Measurements from ENCODE around the gene PPP1R7.

The PPP1R7 gene

DNA sequence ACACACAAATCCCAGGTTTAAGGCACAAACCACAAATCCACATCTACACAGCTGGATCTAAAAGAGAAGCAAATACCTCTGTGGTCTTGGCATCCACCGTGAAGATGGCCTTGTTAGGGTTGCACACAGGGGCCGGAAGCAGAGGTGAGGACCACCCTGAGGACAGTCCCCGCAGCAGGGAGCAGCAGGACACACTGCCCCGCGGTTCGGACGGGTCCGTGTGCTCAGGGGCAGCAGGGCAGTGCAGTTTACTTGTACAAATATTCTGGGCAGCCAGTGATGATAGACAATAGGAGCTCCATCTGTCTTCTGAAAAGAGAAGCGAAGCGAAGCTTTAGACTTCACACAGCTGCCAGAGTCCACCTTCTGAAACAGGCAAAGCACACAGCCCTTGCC lies 9.8 kb upstream of the PPP1R7 start:
- DNase-seq (ENCODE audit: low spot score) = no peak

DNA sequence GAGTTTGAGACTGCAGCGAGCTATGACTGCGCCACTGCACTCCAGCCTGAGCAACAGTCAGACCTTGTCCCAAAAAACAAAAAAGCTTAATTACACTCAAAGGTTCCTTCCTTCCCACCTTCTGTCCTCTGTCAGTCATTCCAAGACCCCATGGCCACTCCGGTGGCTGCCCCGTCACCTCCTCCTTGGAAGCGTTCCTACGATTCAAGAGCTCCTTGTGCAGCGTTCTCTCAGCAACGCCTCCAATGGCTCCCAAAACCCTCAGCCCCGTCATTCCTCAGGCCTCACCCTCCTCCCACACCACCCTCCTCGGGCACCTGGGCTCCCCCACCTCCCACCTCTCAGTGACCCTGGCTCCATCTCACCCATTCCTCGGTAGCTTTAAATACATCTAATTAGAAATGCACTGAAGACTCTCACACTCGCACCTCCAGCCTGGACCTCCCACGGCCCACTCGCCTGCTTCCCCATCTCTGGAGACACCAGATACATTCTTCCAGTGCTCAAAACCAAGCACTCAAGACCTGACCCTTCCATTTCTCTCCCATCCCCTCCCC lies 9.0 kb upstream of the PPP1R7 start:
- DNase-seq (ENCODE audit: low spot score) = no peak

- DNase-seq (ENCODE audit: low spot score) = no peak
Observed at GRCh38 chr2:241142063-241142462, 8.2 kb upstream of the PPP1R7 start.

GRCh38 chr2:241142593-241142992 lies 7.7 kb upstream of the PPP1R7 start:
- no peak for DNase-seq (ENCODE audit: low spot score)

- no peak for DNase-seq (ENCODE audit: low spot score)
Observed at GRCh38 chr2:241146286-241146685, 4.0 kb upstream of the PPP1R7 start.

DNA sequence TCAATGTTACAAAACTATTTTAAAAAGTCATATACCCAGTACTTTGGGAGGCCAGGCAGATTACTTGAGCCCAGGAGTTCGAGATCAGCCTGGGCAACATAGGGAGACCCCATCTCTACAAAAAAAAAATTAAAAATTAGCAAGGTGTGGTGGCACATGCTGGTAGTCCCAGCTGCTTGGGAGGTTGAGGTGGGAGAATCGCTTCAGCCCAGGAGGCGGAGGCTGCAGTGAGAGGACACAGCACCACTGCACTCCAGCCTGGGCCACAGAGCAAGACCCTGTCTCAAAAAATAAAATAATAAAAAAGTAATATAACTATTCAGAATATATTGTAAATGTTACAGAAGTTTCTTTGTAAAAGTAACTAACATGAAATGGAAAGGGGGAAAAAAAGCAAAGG lies 2.9 kb upstream of the PPP1R7 start:
- DNase-seq (ENCODE audit: low spot score) = no peak

GRCh38 chr2:241148239-241148638 lies 2.0 kb upstream of the PPP1R7 start:
- peak; percentile 6 for DNase-seq (ENCODE audit: low spot score)

GRCh38 chr2:241148891-241149674 lies 1.2 kb upstream of the PPP1R7 start, which contains the start of gene PASK:
Gene PASK, minus strand, starts transcription at chr2:241149472. Its CDS starts 6,440 bp downstream, at chr2:241143032.
- DNase-seq (ENCODE audit: low spot score) = peak; percentile 92

DNA sequence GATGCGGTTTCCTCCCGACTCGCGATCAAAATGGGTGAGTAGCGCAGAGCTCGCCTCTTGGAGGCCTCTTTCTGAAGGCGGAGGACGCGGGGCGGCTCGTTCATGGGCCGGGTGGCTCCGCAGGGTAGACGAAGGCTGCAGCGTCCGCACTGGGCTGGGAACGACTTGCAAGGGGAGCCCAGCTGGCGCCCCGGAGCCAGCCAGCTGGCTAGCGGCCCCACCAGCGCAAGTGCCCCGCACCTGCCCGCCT lies 667 bp upstream of the PPP1R7 start:
- DNase-seq (ENCODE audit: low spot score) = no peak

DNA sequence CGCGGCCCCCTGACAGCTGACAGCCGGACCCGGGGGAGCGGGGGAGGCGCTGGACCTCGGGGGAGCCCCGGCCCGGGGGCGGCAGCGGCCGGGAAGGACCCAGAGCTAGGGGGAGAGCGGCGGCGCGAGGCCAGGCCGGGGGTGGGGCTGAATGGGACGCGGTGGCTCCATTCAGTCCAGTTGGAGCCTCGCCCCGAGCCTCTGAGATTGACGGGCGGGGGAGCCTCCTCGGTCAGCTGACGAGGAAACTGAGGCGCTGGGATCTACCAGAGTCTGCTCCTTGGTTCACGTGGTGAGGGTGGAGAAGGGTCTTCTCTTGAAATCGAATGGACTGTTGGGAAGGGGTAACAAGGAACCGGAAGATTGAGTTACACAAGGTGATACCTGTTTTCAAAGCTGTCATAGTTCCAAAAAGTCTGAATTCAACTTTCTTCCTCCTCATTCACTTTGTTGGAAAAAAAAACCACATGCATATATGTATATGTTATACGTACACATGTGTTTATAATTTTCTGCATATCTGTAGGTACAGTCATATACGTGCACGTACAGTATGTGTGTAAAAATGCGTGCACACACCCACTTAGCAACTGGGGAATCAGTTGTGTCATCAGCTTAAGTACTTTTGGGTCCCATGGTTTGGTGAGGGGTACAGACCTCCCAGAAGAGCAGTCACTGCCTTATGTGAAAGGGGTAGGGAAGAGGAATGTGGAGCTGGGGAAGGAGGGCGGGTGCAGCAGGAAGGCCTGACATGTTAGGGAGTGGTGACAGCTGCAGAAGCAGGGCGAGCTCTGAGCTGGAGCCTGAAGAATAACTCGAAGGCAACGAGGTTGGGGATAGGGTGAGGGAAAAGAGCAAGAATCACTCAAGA lies 628 bp downstream of the PPP1R7 start:
- no peak for DNase-seq (ENCODE audit: low spot score)

DNA sequence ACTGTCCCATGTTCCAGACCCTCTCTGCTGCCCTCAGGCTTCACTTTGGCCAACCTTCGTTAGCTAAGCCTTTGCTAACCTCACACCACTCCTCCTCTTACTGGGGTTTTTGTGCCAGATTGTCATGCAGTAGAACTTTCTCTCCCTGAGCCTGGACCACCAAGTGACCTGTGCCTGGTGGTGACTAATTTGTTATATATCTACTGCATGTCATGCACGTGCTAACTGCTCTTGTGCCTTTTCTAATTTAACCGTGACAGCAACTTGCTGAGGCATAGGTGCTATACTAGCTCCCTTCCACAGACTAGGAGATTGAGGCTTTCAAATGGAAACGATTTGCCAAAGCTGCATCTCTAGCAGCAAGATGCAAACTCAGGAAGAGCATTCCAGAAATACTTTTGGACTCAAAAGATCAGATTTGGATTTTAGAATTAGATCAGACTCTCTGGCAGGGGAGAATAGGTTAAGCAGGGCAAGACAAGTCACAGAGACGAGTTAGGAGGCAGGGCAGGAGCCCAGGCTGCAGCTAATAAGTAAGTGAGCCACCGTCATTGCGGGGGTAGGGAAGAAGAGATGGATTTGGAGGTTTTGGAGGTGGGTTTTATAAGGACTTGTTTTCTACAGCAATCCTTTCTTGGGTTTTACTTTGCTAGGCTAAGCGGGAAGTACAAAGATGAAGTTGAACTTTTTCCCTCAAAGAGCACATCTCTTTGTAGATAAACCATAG lies 1.8 kb downstream of the PPP1R7 start:
- no peak for DNase-seq (ENCODE audit: low spot score)

GRCh38 chr2:241153616-241154015 lies 3.3 kb downstream of the PPP1R7 start:
- no peak for DNase-seq (ENCODE audit: low spot score)

GRCh38 chr2:241154915-241155314 lies 4.6 kb downstream of the PPP1R7 start:
- DNase-seq (ENCODE audit: low spot score) = no peak

DNA sequence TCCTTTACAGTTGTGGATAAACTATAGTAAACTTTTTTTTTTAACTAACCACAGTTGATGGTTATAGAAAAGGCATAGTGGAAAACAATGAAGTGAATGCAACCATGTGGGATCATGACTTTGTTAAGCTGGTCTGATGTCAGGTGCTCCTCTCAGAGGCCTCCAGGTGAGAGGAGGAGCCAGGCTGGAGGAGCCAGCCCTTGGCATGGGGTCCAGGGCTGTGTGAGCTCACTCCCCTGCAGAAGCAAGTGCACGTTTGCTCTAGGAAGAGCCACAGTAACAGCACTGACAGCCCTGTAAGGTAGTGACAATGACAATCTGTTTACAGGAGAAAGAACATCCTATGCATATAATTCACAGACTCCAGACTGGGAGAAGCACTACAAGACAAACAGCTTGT lies 5.7 kb downstream of the PPP1R7 start:
- no peak for DNase-seq (ENCODE audit: low spot score)

- no peak for DNase-seq (ENCODE audit: low spot score)
Observed at GRCh38 chr2:241156971-241157441, 6.7 kb downstream of the PPP1R7 start.

GRCh38 chr2:241157841-241158545 lies 7.7 kb downstream of the PPP1R7 start:
- no peak for DNase-seq (ENCODE audit: low spot score)

DNA sequence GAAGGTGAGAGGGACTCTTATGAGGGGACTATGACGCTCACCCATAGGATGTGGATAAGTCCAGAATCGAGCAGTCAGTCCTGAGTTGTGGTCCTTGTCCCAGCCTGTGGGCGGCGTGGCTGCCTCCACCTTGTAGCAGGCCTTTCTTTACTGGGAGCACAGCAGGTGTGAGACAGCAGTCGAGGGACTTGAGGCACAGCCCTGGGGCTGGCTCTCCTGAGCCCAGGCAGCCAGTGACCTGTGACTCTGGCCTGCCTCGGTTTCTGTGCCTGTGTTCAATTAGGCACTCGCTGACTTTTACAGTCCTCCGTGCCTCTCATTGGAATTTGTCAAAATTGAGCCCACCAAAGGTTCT lies 8.3 kb downstream of the PPP1R7 start:
- no peak for DNase-seq (ENCODE audit: low spot score)

- DNase-seq (ENCODE audit: low spot score) = no peak
Observed at GRCh38 chr2:241159116-241159515, 8.8 kb downstream of the PPP1R7 start.

GRCh38 chr2:241160318-241160717 lies 10.1 kb downstream of the PPP1R7 start:
- DNase-seq (ENCODE audit: low spot score) = no peak

- DNase-seq (ENCODE audit: low spot score) = no peak
Observed at GRCh38 chr2:241161646-241162281, 11.5 kb downstream of the PPP1R7 start.

GRCh38 chr2:241163601-241164118 lies 13.4 kb downstream of the PPP1R7 start:
- DNase-seq (ENCODE audit: low spot score) = no peak
